NT2/D1 (cell line): ENCODE measurements around the gene ALPI.
"Not testable (repeated sequence)": the region's sequence is repeated elsewhere in the genome, so short reads cannot be mapped to it uniquely, and the experiment has no call there.

Experiments used
- SUZ12 ChIP-seq: IDR thresholded peaks from 2 replicates; pipeline ENCODE4 v1.6.1; 2011; ENCODE audit not compliant: insufficient read length, insufficient read depth; ENCODE audit errors: extremely low read depth
- YY1 ChIP-seq: IDR thresholded peaks from 2 replicates; pipeline ENCODE4 v1.6.1; 2011; ENCODE audit not compliant: insufficient read length, insufficient read depth

GRCh38 chr2:232423407-232423806 is 32.5 kb upstream of the ALPI start:
- TF ChIP-seq YY1, SUZ12: not testable (repeated sequence)
